Ishikawa (cell line): ENCODE results near the gene GRM1.

Experiments used
- CEBPB ChIP-seq: IDR thresholded peaks from 2 replicates; pipeline ENCODE4 v1.6.1; 2012
- CREB1 ChIP-seq: IDR thresholded peaks from 2 replicates; pipeline ENCODE4 v1.6.1; 2012; ENCODE audit warnings: low read depth
- EGR1 ChIP-seq: IDR thresholded peaks from 2 replicates; pipeline ENCODE4 v1.6.1; 2012
- EP300 ChIP-seq: IDR thresholded peaks from 2 replicates; pipeline ENCODE4 v1.6.1; 2012; ENCODE audit warnings: borderline replicate concordance
- FOXM1 ChIP-seq: IDR thresholded peaks from 2 replicates; pipeline ENCODE4 v1.6.1; 2012; ENCODE audit warnings: low read depth, borderline replicate concordance
- NFIC ChIP-seq: IDR thresholded peaks from 2 replicates; pipeline ENCODE4 v1.6.1; 2012
- RAD21 ChIP-seq: IDR thresholded peaks from 2 replicates; pipeline ENCODE4 v1.6.1; 2012; ENCODE audit warnings: low read depth
- TAF1 ChIP-seq: IDR thresholded peaks from 2 replicates; pipeline ENCODE4 v1.6.1; 2012; ENCODE audit warnings: low read depth, mild to moderate bottlenecking
- TCF12 ChIP-seq: IDR thresholded peaks from 2 replicates; pipeline ENCODE4 v1.6.1; 2012; ENCODE audit warnings: low read depth
- TEAD4 ChIP-seq: IDR thresholded peaks from 2 replicates; pipeline ENCODE4 v1.6.1; 2012
- YY1 ChIP-seq: IDR thresholded peaks from 2 replicates; pipeline ENCODE4 v1.6.1; 2012; ENCODE audit warnings: low read depth
- ZBTB7A ChIP-seq: IDR thresholded peaks from 2 replicates; pipeline ENCODE4 v1.6.1; 2012; ENCODE audit warnings: low read depth
- TF ChIP-seq, protein P1 (sequence below): IDR thresholded peaks from 2 replicates; pipeline ENCODE4 v1.6.1; 2012
- TF ChIP-seq, protein P2 (sequence below): IDR thresholded peaks from 2 replicates; pipeline ENCODE4 v1.6.1; 2012
- TF ChIP-seq, protein P3 (sequence below): IDR thresholded peaks from 2 replicates; pipeline ENCODE4 v1.6.1; 2012; ENCODE audit warnings: low read depth, mild to moderate bottlenecking

Gene GRM1

DNA sequence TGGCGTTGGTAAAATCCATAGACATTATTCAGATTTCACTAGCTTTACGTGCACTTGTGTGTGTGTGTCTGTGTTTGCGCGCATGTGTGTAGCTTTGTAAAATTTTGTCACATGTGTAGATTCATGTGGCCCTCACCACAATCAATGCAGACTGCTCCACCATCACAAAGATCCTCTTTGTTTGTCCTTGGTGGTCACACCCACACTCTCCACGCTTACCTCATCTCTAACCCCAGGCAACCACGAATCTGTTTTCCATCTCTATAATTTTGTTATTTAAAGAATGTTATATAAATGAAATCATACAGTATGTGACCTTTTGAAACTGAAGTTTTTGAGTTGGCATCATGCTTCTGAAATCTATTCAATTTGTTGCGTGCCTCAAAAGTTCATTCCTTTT is 58.5 kb downstream of the GRM1 start:
- TF ChIP-seq ZBTB7A (no peak), YY1 (no peak), CREB1 (no peak), TAF1 (no peak), FOXM1 (no peak), NFIC (no peak), CEBPB (no peak), TEAD4 (no peak), RAD21 (no peak)
- TF ChIP-seq, protein P1, sequence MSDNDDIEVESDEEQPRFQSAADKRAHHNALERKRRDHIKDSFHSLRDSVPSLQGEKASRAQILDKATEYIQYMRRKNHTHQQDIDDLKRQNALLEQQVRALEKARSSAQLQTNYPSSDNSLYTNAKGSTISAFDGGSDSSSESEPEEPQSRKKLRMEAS, result no peak
- TF ChIP-seq, protein P2, sequence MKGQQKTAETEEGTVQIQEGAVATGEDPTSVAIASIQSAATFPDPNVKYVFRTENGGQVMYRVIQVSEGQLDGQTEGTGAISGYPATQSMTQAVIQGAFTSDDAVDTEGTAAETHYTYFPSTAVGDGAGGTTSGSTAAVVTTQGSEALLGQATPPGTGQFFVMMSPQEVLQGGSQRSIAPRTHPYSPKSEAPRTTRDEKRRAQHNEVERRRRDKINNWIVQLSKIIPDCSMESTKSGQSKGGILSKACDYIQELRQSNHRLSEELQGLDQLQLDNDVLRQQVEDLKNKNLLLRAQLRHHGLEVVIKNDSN, result no peak

DNA sequence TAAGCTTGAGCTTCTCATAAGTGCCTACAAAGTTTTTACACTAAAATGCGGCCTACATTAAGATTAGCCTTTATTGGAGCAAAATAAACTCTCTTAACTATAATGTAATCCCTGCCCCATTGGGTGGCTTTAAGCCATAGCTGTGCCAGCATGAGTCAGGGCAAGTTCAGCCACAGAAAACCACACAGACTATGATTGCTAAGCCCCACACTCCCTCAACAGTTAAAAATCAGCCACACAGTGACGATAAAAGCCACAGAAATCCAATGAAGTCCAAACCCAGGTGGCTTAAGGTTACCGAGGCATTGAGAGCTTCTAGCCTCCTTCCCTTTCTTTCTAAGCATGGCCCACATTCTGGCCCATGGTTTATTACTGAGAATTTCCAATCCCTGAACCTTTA is 61.6 kb downstream of the GRM1 start:
- no peak for TF ChIP-seq EGR1
- no peak for TF ChIP-seq RAD21
- no peak for TF ChIP-seq CEBPB
- no peak for TF ChIP-seq EP300
- no peak for TF ChIP-seq CREB1
- TF ChIP-seq, protein P2, result no peak
- TF ChIP-seq, protein P1, result no peak
- TF ChIP-seq ZBTB7A, result no peak
- TF ChIP-seq, protein P3, sequence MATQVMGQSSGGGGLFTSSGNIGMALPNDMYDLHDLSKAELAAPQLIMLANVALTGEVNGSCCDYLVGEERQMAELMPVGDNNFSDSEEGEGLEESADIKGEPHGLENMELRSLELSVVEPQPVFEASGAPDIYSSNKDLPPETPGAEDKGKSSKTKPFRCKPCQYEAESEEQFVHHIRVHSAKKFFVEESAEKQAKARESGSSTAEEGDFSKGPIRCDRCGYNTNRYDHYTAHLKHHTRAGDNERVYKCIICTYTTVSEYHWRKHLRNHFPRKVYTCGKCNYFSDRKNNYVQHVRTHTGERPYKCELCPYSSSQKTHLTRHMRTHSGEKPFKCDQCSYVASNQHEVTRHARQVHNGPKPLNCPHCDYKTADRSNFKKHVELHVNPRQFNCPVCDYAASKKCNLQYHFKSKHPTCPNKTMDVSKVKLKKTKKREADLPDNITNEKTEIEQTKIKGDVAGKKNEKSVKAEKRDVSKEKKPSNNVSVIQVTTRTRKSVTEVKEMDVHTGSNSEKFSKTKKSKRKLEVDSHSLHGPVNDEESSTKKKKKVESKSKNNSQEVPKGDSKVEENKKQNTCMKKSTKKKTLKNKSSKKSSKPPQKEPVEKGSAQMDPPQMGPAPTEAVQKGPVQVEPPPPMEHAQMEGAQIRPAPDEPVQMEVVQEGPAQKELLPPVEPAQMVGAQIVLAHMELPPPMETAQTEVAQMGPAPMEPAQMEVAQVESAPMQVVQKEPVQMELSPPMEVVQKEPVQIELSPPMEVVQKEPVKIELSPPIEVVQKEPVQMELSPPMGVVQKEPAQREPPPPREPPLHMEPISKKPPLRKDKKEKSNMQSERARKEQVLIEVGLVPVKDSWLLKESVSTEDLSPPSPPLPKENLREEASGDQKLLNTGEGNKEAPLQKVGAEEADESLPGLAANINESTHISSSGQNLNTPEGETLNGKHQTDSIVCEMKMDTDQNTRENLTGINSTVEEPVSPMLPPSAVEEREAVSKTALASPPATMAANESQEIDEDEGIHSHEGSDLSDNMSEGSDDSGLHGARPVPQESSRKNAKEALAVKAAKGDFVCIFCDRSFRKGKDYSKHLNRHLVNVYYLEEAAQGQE, result no peak
- TF ChIP-seq FOXM1, result no peak
- TF ChIP-seq YY1, result no peak

DNA sequence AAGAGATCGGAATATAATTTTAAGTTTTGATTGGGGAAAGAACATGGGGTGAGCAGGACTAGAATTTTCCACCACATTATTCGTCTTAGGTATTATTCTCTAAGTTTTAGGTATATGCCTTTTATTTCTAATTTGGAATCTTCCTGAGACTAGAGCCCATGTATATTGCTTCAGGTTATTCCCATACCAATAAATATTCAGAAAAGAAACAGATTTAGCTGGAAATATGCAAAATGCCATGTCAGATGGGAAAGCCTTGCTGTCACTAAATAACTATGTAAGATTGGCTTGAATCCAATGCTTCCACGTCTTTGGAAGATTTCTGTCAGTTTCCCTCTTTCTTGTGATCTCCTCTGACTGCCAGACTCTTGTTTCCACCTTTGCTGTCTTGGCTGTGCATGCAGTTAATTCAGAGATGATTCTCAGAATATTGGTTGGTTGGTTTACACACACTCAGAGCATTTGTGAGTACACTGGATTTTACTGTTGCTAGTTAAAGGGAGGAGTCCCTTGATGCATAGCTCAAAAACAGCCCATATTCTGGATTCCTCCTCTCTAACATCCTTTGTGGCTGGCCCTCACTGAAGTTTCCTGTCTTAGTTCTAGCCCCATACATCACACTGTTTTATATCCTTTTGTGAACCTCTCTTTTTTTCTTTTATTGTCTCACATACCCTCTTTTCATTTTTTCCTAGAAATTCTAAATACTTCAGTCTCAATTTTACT is 64.3 kb downstream of the GRM1 start:
- TF ChIP-seq TAF1 (no peak), TCF12 (no peak), YY1 (no peak)
- TF ChIP-seq, protein P3, result no peak
- TF ChIP-seq, protein P2, result no peak

DNA sequence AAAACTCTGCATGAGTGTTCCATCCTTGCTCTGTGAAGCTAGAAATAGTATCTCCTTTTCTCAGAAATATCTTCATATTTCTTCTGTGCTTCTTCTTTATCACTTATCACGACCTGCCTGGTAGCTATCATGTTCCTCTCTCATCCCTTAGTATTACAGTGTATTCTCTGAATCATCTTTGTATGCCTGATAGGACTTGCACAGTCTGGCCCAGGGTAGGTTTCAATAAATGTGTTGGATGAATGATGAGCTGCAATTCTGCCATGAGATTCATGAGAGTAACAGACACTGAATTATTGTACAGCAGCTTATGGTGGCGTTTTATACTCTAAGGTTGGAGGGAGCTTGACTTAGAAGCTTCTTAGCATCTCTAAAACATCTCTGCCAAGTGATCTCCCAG is 66.6 kb downstream of the GRM1 start:
- TF ChIP-seq CEBPB, result no peak
- TF ChIP-seq ZBTB7A, result no peak
- no peak for TF ChIP-seq TCF12
- no peak for TF ChIP-seq RAD21
- no peak for TF ChIP-seq EGR1
- TF ChIP-seq TAF1, result no peak
- TF ChIP-seq, protein P1, result no peak

DNA sequence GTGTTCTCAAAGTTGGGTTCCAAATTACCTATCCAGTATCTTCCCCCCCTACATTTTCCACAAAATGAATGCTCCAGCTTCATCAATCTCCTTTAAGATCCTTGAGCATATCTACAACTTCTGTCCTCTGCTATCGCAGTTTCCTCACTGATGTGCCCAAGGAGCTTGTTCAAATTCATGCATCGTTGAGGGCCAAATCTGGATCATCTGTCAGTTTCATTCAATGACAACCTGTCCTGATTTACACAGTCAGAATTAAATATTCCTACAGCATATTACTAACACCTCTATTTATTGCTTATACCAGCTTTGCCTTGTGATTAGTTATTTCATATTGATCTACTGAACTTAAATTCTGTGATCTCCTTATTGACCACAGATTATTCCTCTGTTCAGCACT is 68.7 kb downstream of the GRM1 start:
- TF ChIP-seq, protein P3, result no peak
- TF ChIP-seq RAD21 (no peak), EGR1 (no peak), EP300 (no peak), CREB1 (no peak)
- TF ChIP-seq, protein P1, result no peak
